ENCODE data around the gene AP2B1.

AP2B1 gene

DNA sequence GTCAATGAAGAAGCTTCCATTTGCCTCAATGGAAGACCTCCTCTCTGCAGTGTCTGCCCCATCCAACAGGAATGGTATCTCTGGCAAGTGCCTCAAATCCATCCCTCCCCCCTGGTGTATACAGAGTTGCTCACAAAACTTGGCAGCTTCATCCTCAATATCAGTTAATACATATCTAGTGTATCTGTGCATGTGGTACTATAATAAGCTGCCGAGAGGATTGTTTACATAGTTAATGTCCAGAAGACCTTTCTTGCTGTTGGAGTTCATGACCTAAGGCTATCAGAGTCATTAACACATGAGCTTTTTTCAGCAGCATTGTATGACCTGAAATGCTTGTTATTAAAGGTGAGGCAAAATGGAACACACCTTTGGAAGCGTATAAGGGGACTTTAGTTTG, 130.4 kb downstream of the AP2B1 start:
- TF ChIP-seq, protein P1, sequence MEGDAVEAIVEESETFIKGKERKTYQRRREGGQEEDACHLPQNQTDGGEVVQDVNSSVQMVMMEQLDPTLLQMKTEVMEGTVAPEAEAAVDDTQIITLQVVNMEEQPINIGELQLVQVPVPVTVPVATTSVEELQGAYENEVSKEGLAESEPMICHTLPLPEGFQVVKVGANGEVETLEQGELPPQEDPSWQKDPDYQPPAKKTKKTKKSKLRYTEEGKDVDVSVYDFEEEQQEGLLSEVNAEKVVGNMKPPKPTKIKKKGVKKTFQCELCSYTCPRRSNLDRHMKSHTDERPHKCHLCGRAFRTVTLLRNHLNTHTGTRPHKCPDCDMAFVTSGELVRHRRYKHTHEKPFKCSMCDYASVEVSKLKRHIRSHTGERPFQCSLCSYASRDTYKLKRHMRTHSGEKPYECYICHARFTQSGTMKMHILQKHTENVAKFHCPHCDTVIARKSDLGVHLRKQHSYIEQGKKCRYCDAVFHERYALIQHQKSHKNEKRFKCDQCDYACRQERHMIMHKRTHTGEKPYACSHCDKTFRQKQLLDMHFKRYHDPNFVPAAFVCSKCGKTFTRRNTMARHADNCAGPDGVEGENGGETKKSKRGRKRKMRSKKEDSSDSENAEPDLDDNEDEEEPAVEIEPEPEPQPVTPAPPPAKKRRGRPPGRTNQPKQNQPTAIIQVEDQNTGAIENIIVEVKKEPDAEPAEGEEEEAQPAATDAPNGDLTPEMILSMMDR (IDR thresholded peaks at IDR 0.05; ENCODE audit: extremely low read depth, missing control alignments) = no peak
- no peak for DNase-seq (ENCODE audit: low spot score)

DNA sequence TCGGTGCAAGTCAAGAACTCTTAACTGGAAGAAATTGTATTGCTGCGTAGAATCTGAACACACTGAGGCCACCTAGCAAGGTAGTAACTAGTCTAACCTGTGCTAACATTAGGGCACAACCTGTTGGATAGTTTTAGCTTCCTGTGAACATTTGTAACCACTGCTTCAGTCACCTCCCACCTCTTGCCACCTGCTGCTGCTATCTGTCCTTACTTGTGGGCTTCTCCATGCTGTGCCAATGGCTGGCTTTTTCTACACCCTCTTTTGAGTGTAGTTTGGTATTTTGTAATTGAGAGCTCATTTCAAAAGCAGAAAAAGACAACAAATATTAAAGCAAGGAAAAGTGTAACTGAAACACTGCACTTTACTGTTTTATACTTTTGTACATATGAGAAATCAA, 136.6 kb downstream of the AP2B1 start:
- TF ChIP-seq, protein P1 (IDR thresholded peaks at IDR 0.05; ENCODE audit: extremely low read depth, missing control alignments) = no peak
- DNase-seq (ENCODE audit: low spot score) = no peak

DNA sequence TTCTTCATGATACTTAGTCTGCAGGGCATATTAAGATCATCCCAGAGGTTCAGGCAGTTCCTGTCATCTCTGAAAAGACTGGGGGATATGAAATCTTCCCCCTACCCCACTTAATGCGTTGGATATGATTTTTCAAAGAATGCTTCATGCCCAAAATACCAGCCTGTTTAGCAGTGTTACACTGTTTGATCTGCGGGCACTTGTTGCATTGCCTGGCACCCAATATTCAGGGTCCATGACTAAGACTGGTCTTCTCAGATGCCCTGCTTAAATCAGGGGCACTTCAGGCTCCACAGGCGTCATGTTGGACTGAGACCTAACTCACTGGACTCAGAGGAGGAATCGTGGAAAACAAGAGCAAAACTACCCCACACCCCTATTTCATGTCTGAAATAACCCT, 137.9 kb downstream of the AP2B1 start:
- DNase-seq (ENCODE audit: low spot score) = no peak
- TF ChIP-seq, protein P1 (IDR thresholded peaks at IDR 0.05; ENCODE audit: extremely low read depth, missing control alignments) = no peak

DNA sequence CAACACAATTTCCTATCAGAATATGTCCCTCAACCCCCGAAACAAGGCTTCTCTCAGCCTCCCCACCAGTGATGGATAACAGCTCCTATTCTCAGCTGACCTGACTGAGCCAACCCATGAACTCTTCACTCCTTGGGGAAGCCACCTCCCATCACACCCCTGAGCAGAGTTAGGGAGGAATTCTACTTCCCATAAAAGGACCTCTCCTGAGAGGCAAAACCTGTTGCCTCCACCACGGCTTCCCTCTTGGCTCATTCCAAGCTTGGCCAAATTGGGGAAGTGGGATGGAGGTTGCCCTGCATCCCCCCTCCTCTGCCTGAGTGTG, 138.6 kb downstream of the AP2B1 start:
- no peak for DNase-seq (ENCODE audit: low spot score)
- TF ChIP-seq, protein P1 (IDR thresholded peaks at IDR 0.05; ENCODE audit: extremely low read depth, missing control alignments) = no peak

DNA sequence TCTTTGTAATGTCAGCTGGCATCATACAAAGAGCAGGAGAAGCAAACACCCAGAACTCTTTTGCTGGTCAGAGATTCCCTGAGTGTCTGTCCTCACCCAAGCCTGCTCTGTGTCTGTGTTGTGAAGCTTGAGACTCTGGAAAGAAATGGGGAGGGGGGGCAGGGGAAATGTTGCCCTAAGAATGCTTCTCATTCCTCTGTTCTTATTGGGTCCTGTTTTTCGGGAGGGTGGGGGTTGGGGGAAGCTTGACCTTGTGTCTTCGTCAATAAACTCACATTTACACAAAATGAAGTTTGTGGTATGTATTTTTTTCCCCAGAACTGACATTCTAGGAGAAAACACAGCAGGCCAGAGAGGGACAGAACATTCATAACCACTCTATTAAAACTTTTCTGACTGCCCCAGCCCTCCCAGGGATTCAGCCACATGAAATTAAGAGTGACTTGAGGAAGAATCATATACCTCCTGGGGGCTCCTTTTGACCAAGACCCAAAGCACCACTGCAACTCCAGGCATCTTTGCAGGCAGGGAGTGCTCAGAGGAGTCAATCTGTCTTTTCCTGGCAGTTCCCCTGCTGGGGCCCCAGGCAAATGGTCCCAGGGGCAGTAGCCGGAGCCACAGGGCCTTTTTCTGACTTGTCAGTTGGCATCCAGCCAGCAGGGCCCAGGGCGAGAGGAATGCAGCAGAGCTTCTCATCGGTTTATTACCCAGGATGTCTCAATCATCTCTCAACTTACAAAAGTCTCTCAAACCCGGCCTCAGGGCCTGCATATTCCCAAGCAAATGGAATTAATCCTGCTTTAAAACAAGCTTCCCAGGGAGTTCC, 139.2 kb downstream of the AP2B1 start:
- TF ChIP-seq, protein P1 (IDR thresholded peaks at IDR 0.05; ENCODE audit: extremely low read depth, missing control alignments) = no peak
- no peak for DNase-seq (ENCODE audit: low spot score)

DNA sequence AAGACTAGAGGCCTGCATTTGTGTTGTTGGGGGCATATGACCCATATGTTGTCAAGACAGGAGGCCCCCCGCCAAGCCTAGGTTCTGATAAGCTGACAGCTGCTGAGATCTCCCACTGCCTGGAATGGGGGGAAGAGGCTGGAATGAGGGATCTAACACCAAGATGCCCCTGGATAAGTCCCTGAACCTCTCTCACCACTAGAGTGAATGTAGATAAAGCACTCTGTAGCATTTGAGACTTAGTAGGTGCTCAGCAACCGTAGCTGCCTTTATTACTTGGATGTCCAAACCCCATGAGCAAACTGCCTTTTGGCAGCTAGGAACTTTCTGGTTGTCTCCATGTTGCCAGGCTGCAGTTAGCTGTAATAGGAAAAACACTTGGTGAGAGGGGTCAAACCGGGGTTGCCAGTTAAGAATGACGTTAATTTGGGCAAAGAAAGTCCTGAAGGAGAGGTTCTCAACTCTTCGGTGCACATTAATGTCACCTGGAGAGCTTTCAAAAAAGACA, 139.9 kb downstream of the AP2B1 start:
- TF ChIP-seq, protein P1 (IDR thresholded peaks at IDR 0.05; ENCODE audit: extremely low read depth, missing control alignments) = no peak

DNA sequence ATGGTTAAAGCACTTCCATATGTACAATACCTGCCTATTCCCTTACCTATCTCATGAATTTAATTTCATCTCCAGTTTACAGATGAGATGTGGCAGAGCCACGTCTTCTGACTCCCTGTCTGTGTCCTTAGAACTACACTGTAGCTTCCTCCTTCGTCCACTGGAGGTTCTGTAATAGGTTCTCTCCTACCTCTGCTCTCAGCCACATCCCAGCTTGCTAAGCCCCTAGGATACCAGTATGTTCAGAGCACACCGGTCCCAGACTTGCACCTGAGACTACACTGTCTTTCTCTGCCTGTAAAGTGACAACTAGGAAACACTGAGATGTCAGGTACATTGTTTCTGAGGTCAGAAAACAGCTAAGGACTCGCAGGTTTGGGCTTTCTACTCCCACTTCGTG, 140.5 kb downstream of the AP2B1 start:
- DNase-seq (ENCODE audit: low spot score) = no peak
- TF ChIP-seq, protein P1 (IDR thresholded peaks at IDR 0.05; ENCODE audit: extremely low read depth, missing control alignments) = no peak

More for the DNA sequence above, 139.9 kb downstream of the AP2B1 start:
- no peak for DNase-seq (ENCODE audit: low spot score)

Data from GM20000 (cell line).